Hematopoietic multipotent progenitor cell (in vitro differentiated cells): ENCODE results near the gene TKTL2. TPM values are rescaled to one million over a fixed set of nuclear protein-coding genes. Genes with fewer than 3 reads are reported as not detected.
"Not testable (repeated sequence)": the region's sequence is repeated elsewhere in the genome, so short reads cannot be mapped to it uniquely, and the experiment has no call there.

Experiments used
- DNase-seq, 3 donors: peaks; one replicate each; pipeline ENCODE4 v3.0.0-alpha.2; 2011 to 2015; ENCODE audit warnings: low read depth in 2 of 3, low spot score in 2 of 3
- total RNA-seq: library from RNA; depleted of rRNA; stranded (reverse); fragments of >200 nt; gene quantifications from one replicate; pipeline ENCODE4 v1.2.3, GENCODE V29; 2012

TKTL2 gene
- total RNA-seq, 1 donor = not detected

GRCh38 chr4:163448540-163449203, 24.9 kb downstream of the TKTL2 start:
- no peak for DNase-seq

- DNase-seq = no peak
Observed at GRCh38 chr4:163447481-163447880, 26.1 kb downstream of the TKTL2 start.

- not testable (repeated sequence) for DNase-seq
Observed at GRCh38 chr4:163447023-163447422, 26.5 kb downstream of the TKTL2 start.

- DNase-seq = no peak
Observed at GRCh38 chr4:163440040-163440439, 33.5 kb downstream of the TKTL2 start.

Other genes starting within 250 kb of the TKTL2 start
- not detected for gene NPY1R, start 141.2 kb downstream of the TKTL2 start, total RNA-seq
- gene NPY5R, start 129.9 kb downstream of the TKTL2 start, total RNA-seq = not detected
- gene TMA16, start 20.9 kb upstream of the TKTL2 start, total RNA-seq = 9.4 TPM